ENCODE data around the gene PTPN9.

DNA sequence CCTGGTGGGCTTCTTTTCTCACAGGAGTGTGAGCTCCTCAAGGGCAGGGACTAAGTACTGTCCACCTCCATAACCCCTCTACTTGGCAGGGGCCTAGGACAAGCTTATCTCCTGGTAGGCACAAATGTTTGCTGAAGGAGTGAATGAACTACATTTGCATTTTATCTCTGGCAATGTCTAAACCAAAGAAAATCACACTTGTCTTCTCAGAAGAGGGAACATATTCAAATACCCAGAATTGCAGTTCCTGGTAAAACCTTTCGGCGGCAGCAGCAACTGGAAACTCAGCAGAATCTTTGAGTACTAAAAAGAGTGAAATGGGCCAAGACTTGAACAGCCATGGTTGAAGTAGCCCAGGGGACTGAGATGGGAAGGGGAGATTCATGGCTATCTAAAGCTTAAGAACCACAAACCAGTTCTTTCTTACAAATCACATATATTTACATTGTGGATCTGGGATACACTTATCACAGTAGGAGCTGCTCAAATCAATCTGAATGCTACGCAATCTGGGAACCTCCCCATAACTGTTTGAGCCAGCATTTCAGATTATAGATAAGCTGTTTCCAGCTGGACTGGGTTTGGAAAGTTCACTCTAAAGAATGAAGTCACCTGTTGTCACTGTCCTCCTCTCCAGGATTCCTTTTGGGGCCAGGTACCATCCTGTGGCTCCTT is 18.7 kb upstream of the PTPN9 start:
- TF ChIP-seq, protein P1, sequence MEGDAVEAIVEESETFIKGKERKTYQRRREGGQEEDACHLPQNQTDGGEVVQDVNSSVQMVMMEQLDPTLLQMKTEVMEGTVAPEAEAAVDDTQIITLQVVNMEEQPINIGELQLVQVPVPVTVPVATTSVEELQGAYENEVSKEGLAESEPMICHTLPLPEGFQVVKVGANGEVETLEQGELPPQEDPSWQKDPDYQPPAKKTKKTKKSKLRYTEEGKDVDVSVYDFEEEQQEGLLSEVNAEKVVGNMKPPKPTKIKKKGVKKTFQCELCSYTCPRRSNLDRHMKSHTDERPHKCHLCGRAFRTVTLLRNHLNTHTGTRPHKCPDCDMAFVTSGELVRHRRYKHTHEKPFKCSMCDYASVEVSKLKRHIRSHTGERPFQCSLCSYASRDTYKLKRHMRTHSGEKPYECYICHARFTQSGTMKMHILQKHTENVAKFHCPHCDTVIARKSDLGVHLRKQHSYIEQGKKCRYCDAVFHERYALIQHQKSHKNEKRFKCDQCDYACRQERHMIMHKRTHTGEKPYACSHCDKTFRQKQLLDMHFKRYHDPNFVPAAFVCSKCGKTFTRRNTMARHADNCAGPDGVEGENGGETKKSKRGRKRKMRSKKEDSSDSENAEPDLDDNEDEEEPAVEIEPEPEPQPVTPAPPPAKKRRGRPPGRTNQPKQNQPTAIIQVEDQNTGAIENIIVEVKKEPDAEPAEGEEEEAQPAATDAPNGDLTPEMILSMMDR (IDR thresholded peaks at IDR 0.05), result no peak
- TF ChIP-seq POLR2A (IDR thresholded peaks at IDR 0.05), result no peak
